Glutamatergic neuron (in vitro differentiated cells): ENCODE results near the gene HUWE1. TPM values are rescaled to one million over a fixed set of nuclear protein-coding genes. Genes with fewer than 3 reads are reported as not detected.

ENCODE experiments used
- DNase-seq: peaks from one replicate; pipeline ENCODE4 v3.0.0; 2022
- H3K27ac Mint-ChIP-seq: one replicate; pipeline ENCODE4 v1.8.0; 2020; ENCODE audit warnings: mild to moderate bottlenecking, mixed read lengths, inconsistent platforms; ENCODE audit not compliant: unreplicated experiment
- H3K27me3 Mint-ChIP-seq: one replicate; pipeline ENCODE4 v1.8.0; 2020; ENCODE audit warnings: mild to moderate bottlenecking, moderate library complexity, mixed read lengths, inconsistent platforms; ENCODE audit not compliant: unreplicated experiment
- H3K36me3 Mint-ChIP-seq: one replicate; pipeline ENCODE4 v1.8.0; 2020; ENCODE audit warnings: mild to moderate bottlenecking, mixed read lengths, inconsistent platforms; ENCODE audit not compliant: unreplicated experiment
- H3K4me1 Mint-ChIP-seq: one replicate; pipeline ENCODE4 v1.8.0; 2020; ENCODE audit warnings: mild to moderate bottlenecking, low read depth, mixed read lengths, inconsistent platforms; ENCODE audit not compliant: unreplicated experiment
- H3K4me3 Mint-ChIP-seq: one replicate; pipeline ENCODE4 v1.8.0; 2020; ENCODE audit warnings: mild to moderate bottlenecking, mixed read lengths, inconsistent platforms; ENCODE audit not compliant: unreplicated experiment
- H3K9me3 Mint-ChIP-seq: one replicate; pipeline ENCODE4 v1.8.0; 2020; ENCODE audit warnings: mild to moderate bottlenecking, moderate library complexity, mixed read lengths, inconsistent platforms; ENCODE audit not compliant: unreplicated experiment
- CTCF ChIP-seq: fragments of 200-600 bp; sonication (generic); IDR thresholded peaks from one replicate; pipeline ENCODE4 v1.5.0; 2021; ENCODE audit not compliant: partially characterized antibody, unreplicated experiment
- total RNA-seq: library from RNA; stranded (reverse); fragmentation: NEBNext Ultra II Directional; extraction: Animal tissue kit (Norgen Biotek cat#: 25700); gene quantifications from one replicate; pipeline ENCODE4 v1.2.1, GENCODE V29; 2021; ENCODE audit not compliant: unreplicated experiment

HUWE1 gene
- total RNA-seq, 1 donor from 2014 or later, result 311 TPM

DNA sequence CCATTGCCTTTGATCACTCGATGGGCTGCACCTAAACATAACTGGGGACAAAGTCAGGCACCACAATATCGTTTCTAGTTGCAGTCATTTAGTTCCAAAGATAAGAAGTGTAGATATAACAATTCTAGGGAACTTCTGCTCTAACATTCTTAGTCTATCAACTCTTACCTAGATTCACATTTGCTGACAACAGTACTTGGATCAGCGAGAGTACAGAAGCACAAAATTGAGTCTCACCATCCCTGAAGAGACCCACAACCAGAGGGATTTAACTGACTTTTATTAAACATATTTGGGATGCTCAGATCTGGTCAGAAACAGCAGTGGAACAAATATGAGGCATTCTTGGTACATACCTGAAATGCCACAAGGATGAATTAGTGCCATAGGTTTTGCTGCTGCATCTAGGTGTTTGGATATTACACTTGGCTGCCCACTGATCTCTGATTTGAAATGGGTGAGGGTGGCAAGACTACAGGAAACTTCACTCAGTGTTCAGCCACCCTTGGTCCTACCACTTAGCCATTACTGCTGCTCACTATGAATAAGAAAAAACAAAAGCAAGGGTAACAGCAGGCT, 28.9 kb upstream of the HUWE1 start:
- DNase-seq, result no peak
- Mint-ChIP-seq H3K9me3 (no peaks in the 10 kb centered on the region), H3K4me3 (no peak overlapping the region), H3K27me3 (no peaks in the 10 kb centered on the region), H3K36me3 (no peaks in the 10 kb centered on the region), H3K4me1 (no peaks in the 10 kb centered on the region), H3K27ac (no peak overlapping the region)
- no peak for TF ChIP-seq CTCF

DNA sequence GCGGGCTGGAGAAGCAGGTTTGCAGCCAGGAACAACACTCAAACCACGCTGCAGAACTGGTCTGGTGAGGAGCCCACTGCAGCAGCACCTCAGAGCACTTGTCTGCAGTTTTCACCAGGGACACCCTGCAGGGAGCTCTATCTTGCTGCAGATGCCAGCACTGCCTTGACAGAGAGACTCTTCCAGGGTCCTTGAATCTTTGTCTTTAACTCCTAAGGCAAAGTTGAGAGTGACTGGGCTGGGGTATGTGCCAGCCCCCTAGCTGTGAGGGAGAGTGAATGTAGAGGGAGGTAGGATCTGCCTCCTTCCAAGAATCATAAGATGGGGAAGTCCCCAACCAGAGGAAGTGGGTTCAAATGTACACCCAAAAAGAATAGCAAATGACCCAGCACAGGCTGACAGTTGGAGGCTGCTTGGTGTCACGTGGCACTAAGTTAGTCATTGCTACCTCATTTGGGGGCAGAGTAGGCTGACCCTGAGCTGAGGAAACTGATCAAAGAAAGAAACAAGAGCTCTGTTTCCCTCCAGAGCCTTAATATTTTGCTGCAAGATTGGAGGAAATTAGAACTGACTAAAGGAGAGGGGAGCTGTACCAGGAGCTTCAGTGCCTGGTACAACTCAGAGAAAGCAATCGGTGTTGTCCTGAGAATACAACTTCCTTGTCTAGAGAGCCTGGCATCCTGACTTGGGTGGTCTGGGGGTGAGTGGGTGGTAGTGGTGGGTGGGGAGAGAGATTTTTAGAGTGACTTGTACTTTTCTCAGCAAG, 28.2 kb upstream of the HUWE1 start:
- no peak for TF ChIP-seq CTCF
- no peak overlapping the region for H3K27ac Mint-ChIP-seq

GRCh38 chrX:53713987-53714579, 27.6 kb upstream of the HUWE1 start:
- TF ChIP-seq CTCF, result no peak

More for the DNA sequence above, 28.2 kb upstream of the HUWE1 start:
- H3K4me3 Mint-ChIP-seq, result no peak overlapping the region
- H3K4me1 Mint-ChIP-seq, result no peaks in the 10 kb centered on the region
- H3K36me3 Mint-ChIP-seq, result no peaks in the 10 kb centered on the region
- no peaks in the 10 kb centered on the region for H3K27me3 Mint-ChIP-seq
- DNase-seq, result no peak
- no peaks in the 10 kb centered on the region for H3K9me3 Mint-ChIP-seq

DNA sequence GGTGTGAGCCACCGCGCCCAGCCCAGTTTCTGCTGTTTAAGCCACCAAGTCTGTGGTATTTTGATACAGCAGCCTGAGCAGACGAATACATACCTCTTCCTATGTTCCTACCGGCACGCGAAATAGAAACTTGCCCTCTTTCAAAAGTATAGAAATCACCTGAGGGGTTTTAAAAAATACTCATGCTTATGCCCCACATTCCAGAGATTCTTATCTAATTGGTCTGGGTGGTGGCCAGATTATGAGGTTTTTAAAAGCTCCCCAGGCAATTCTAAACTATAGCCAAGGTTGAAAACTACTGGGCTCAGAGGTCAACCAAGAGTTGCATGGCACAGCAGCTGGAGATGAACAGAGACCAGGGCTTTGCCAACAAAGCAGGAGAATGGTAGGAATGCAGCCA, 24.9 kb upstream of the HUWE1 start:
- H3K36me3 Mint-ChIP-seq, result no peaks in the 10 kb centered on the region
- H3K9me3 Mint-ChIP-seq, result no peaks in the 10 kb centered on the region
- H3K4me1 Mint-ChIP-seq, result no peaks in the 10 kb centered on the region
- H3K4me3 Mint-ChIP-seq, result no peak overlapping the region
- H3K27me3 Mint-ChIP-seq, result no peaks in the 10 kb centered on the region
- no peak for TF ChIP-seq CTCF
- H3K27ac Mint-ChIP-seq, result no peak overlapping the region
- DNase-seq, result no peak

More at GRCh38 chrX:53713987-53714579, 27.6 kb upstream of the HUWE1 start:
- no peak overlapping the region for H3K27ac Mint-ChIP-seq
- H3K4me1 Mint-ChIP-seq, result no peaks in the 10 kb centered on the region
- no peak overlapping the region for H3K4me3 Mint-ChIP-seq
- no peaks in the 10 kb centered on the region for H3K9me3 Mint-ChIP-seq
- no peaks in the 10 kb centered on the region for H3K27me3 Mint-ChIP-seq
- H3K36me3 Mint-ChIP-seq, result no peaks in the 10 kb centered on the region
- DNase-seq, result no peak

DNA sequence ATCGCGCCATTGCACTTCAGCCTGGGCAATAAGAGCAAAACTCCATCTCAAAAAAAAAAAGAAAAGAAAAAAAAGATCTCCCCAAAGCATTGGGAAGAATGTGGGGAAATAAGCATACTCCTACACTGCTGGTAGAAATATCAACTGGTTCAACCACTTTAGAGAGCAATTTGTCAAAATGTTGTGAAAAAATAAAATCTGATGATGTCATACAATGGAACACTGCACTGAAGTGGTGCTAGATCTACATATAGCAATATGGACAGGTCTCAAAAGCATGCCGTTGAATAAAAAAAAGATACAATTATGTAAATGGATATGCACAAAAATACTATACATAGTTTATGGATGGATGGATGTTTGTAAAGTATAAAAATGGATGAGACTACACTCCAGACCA, 18.3 kb upstream of the HUWE1 start:
- no peak for TF ChIP-seq CTCF
- Mint-ChIP-seq H3K27ac (no peak overlapping the region), H3K4me1 (no peaks in the 10 kb centered on the region), H3K9me3 (no peaks in the 10 kb centered on the region), H3K36me3 (no peaks in the 10 kb centered on the region), H3K27me3 (no peaks in the 10 kb centered on the region), H3K4me3 (no peak overlapping the region)
- DNase-seq, result no peak
